GM20000 (cell line): ENCODE results near the gene ODAD2.
"Not testable (repeated sequence)": the region's sequence is repeated elsewhere in the genome, so short reads cannot be mapped to it uniquely, and the experiment has no call there.

Experiments
- DNase-seq: peaks from one replicate; pipeline ENCODE4 v3.0.0; 2012; ENCODE audit warnings: low spot score
- TF ChIP-seq, protein P1 (sequence below): IDR thresholded peaks from 2 replicates; pipeline ENCODE4 v1.5.1; 2012; ENCODE audit warnings: mild to moderate bottlenecking, control low read depth; ENCODE audit errors: extremely low read depth, missing control alignments

The ODAD2 gene

DNA sequence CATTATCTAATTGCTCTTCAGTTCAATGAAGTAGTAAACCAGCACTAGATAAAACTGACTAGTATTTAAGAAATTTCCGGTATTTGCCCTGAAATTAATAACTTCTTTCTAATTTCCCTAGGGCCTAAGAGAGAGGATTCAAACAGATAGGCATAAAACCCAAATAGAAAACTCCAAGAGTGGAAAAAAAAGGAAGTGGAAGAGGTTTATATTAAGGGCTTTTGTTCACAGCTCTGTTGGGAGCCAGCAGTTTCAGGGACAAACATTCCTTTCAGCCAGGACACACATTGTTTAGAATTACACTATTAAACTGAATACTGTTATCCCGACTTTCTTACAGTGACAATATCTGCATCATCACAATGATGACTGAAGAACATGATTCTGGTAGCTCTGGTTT is 3.6 kb downstream of the ODAD2 start:
- TF ChIP-seq, protein P1, sequence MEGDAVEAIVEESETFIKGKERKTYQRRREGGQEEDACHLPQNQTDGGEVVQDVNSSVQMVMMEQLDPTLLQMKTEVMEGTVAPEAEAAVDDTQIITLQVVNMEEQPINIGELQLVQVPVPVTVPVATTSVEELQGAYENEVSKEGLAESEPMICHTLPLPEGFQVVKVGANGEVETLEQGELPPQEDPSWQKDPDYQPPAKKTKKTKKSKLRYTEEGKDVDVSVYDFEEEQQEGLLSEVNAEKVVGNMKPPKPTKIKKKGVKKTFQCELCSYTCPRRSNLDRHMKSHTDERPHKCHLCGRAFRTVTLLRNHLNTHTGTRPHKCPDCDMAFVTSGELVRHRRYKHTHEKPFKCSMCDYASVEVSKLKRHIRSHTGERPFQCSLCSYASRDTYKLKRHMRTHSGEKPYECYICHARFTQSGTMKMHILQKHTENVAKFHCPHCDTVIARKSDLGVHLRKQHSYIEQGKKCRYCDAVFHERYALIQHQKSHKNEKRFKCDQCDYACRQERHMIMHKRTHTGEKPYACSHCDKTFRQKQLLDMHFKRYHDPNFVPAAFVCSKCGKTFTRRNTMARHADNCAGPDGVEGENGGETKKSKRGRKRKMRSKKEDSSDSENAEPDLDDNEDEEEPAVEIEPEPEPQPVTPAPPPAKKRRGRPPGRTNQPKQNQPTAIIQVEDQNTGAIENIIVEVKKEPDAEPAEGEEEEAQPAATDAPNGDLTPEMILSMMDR: no peak
- no peak for DNase-seq

DNA sequence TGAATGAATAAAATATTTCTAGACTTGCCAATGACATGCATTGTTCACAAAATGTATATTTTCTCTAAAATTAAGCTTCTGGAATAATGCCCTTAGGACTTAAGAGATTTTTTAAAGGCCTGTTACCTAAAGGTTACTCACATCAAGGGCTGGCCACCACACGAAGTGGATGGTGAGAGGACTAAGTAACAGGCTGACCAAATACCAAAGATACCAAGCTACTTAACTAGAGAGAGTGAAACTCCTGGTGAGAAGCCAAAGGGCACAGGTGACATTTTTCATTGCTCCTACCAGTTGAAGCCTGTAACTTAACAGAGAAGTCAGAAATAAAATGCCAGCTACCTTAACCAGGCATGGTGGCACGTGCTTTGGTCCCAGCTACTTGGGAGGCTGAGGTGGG is 9.5 kb downstream of the ODAD2 start:
- DNase-seq: not testable (repeated sequence)

DNA sequence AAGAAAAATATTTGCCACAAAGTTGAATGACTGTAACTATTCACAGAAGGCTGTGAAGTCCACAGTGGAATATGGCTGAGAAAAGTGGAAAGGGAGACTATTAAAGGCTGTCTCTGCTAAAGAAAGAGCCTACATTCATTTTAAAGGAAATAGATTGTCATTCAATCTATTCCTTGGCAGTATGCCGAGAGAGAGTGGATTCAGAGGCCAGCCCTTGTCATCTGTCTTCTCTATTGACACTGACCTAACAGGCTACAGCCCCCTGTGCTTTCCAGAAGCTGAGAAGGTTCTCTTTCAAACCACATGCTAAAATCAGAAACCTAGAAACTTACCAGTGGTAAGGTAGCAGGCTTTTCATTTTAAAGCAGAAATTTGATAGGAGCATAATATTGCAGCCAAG is 12.1 kb downstream of the ODAD2 start:
- no peak for DNase-seq
- TF ChIP-seq, protein P1: no peak

DNA sequence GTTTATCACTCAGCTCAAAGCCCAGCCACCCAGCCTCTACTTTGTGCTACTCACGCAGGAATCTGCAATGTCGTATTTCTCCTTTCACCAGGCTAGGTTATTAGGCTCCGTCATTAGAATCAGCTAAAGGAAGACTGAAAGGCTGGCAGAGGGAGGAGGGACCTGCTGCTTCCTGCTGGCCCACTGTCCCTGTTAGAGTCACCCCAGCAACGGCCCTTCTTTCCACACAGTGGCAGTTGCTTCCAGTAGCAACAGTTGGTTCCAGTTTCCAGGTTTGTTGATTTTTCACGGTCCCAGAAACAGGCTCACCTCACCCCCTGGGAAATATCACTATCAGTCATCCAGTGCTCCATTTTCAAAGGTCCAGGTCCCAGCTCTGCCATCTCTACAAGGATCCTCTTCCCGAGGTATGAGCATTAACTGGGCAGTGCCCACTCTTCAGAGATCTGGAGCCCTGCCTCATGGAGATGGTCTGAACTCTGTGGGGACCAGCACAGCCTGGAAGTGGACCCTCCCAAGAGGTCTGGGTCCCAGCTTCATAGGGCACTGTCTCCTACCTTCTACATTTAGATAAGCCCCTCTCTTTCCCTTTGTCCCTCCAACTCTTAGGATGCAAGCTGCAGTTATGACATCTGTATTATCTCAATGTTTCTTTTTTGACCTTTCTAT is 15.9 kb downstream of the ODAD2 start:
- DNase-seq: no peak
- TF ChIP-seq, protein P1: no peak

DNA sequence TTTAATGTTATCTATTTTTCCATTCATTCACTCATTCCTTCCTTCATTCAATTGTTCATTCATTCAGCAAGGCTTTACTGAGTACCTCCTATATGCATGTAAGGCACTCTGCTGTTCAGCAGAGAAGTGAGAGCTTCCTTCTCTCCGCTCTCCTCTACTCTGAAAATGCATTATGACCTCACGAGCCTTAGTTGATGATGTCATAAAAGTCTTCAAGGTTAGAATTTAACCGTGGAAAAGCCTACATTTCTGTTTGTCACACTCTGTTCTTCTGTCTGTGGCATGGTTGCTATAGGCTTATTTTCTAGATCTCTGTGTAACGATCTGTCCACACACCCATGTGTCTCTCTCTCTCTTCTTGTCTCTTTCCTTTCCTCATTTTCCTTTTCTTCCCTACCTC is 17.1 kb downstream of the ODAD2 start:
- TF ChIP-seq, protein P1: no peak
- no peak for DNase-seq

DNA sequence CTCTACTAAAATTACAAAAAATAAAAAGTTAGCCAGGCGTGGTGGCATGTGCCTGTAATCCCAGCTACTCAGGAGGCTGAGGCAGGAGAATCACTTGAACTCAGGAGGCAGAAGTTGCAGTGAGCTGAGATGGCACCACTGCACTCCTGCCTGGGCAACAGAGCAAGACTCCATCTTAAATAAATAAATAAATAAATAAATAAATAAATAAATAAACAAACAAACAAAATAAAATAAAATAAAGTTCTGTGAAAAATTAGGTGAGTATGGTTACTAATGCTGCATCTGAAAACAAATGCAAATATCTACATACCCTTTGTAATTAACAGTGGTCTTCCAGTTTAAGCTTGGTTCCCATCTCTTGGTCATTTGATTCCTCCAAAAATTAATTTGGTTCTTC is 28.1 kb downstream of the ODAD2 start:
- DNase-seq: not testable (repeated sequence)

DNA sequence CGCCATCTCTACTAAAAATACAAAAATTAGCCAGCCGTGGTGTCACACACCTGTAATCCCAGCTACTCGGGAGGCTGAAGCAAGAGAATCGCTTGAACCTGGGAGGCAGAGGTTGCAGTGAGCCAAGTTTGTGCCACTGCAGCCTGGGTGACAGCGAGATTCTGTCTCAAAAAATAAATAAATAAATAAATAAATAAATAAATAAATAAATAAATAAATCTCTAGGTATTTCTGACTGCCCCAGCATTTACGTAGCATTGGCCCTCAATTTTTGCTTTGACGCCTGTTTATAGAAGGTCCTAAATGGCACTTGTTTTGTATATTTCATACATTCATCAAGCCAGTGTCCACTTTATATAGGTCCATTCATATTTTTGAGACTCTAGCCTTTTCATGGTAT is 28.9 kb downstream of the ODAD2 start:
- DNase-seq: not testable (repeated sequence)

DNA sequence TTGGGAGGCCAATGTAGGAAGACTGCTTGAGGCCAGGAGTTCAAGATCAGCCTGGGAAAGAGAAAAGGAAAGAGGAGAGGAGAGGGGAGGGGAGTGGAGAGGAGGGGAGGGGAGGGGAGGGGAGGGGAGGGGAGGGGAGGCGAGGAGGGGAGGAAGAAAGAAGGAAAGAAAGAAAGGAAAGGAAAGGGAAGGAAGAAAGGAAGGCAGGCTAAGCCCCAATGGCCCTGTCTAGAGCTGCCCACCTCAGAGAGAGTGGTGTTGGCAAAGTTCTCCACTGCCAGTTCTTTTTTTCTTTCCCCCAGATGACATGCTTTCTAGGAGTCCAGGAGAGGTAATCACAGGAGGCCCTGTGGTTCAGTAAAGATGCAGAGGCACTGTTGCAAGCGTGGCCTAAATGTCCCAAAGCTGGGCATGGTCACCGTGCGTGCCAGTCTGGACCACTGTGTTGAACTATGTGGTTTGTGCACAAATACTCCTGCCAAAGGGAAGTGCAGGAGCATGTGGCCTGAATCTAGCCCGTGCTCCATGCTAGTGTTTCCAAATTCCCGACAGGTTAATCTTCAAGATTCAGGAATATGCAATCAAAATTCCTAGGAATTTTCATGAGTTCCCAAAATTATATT is 39.7 kb downstream of the ODAD2 start:
- DNase-seq: no peak
- TF ChIP-seq, protein P1: no peak

DNA sequence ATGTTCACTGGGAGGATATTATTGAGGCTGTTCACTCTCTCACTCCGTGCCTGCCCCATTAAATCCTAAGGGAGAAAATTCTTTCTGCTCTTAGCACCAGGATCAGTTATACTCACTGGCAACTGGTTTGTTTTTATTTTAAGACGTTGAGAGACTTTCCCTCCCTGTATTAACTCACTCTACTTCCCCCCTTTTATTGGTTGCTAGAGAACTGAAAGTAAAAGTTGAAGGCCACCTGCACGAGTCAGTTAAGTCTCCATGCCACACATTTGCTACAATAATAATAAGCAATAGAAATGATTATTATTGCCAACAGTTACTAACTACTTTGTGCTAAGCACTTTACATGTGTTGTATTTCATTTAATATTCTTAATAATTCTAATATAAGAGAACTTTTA is 40.5 kb downstream of the ODAD2 start:
- not testable (repeated sequence) for DNase-seq

DNA sequence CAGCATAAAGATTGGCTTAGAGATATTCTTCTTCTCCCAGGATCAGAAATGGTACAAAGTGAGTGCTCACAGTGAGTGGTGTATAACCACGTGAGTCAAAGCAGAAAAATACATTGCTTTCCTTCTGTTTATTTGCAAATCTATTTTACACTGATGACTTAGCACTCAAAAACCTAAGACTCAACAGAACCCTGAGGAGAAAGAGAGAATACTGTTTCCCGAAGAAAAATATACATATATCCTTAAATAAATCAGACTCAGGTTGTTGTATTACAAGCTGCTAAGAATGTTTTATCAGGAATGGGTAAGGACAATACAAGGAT is 48.7 kb downstream of the ODAD2 start:
- no peak for DNase-seq
- TF ChIP-seq, protein P1: no peak
